NCI-H2196 treated with DMSO at 0.1 percent for 48 hours (cell line): ENCODE results near the gene DCTN2.
"Not testable (repeated sequence)": the region's sequence is repeated elsewhere in the genome, so short reads cannot be mapped to it uniquely, and the experiment has no call there.

Experiments used
- DNase-seq: peaks from one replicate; lab custom pipeline; 2025; ENCODE audit not compliant: unreplicated experiment; lab: John Stamatoyannopoulos, UW

Gene DCTN2

GRCh38 chr12:57577981-57578758 is 31.2 kb upstream of the DCTN2 start:
- no peak for DNase-seq

DNA sequence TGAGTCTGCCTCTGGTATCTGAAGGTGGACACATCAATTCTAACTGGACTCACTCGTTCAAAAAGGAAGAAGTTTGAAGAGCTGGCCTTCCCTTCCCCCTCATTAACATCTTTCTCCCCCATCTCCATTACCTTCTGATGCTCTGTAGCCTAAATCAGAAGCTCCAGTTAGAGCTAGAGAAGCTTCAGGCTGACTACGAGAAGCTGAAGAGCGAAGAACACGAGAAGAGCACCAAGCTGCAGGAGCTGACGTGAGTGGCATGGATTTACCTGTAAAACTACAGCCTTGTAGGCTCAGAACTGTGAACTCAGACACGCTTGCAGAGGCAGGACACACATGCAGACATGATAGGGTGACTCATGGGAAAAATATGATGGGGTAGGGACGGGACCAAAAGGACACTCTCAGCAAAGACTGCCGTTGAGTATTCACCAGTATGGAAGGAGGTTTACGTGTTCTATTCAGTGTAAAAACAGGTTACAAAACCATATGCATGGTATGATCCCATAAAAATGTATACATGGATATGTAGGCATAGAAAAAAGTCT is 29.7 kb upstream of the DCTN2 start:
- DNase-seq = no peak

DNA sequence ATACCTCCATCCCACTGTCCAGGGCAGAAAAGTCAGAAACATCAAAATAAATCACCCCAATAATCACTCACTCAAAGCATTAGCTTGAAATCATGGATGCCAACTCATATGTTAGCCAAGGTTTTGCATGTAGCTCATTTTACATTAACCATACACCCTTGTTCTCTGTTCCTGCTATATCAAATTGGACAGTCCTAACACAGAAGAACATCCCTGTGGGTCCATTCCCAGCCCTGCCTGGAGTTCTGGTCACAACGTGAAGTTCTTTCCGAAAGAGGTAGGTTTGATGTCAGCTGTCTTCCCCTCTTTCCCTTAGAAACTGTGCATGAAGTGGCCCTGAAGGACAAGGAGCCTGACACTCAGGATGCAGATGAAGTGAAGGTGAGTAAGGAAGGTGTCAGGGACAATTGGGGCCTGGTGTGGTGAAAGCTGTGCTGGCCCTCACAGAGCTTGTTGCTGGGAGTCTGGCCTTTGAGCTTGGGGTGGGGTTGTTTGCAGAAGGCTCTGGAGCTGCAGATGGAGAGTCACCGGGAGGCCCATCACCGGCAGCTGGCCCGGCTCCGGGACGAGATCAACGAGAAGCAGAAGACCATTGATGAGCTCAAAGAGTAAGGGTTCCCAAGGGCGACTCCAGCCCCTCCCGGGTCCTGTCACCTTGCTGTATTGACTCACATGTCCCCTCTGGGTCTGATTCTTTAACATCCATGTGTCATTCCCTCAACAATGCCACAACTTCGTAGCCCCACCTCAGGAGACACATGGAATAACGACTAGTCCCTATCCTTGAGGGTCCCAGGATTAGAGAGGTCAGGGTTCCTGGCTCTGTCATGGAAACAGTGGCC is 29.0 kb upstream of the DCTN2 start:
- DNase-seq = no peak

GRCh38 chr12:57574795-57575194 is 27.8 kb upstream of the DCTN2 start:
- DNase-seq = no peak

- DNase-seq = no peak
Observed at GRCh38 chr12:57571926-57572762, 25.2 kb upstream of the DCTN2 start.

DNA sequence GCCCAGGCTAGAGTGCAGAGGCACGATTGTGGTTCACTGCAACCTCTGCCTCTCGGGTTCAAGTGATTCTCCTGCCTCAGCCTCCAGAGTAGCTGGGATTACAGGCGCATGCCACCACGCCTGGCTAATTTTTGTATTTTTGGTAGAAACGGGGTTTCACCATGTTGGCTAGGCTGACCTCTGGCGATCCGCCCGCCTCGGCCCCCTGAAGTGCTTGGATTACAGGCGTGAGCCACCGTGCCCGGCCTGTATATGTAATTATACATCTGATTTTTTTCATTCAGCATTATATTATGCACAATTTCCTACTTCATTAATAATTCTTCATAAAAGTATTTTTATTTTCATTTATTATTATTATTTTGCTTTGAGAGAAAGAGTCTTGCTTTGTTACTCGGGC is 23.4 kb upstream of the DCTN2 start:
- DNase-seq = not testable (repeated sequence)

- no peak for DNase-seq
Observed at GRCh38 chr12:57569858-57570257, 22.9 kb upstream of the DCTN2 start.

- no peak for DNase-seq
Observed at GRCh38 chr12:57568838-57569237, 21.8 kb upstream of the DCTN2 start.

DNA sequence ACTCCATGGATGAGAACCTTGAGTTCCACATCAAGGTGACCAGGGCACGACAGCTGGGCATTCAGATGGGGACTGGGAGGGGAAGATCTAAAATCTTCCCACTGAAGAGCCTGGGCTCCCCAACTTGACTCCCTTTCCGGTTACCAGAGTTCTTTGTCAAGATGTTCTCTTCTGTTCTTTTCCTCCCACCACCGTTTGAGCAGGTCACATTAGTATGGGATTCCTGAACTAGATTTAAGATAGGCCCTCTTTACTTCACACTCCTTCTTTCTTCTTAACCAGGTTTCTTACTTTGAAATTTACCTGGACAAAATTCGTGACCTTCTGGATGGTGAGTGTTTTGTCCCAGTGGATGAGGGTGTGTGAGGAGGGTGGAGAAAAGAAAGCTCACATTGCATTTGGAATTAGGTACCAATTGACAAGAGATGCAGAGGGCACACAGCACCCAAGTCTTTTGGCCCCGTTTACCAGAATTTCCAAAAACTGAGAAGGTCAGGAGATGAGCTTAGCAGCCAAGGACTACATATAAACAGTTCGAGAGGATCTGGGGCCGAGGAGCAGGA is 17.3 kb upstream of the DCTN2 start:
- no peak for DNase-seq

DNA sequence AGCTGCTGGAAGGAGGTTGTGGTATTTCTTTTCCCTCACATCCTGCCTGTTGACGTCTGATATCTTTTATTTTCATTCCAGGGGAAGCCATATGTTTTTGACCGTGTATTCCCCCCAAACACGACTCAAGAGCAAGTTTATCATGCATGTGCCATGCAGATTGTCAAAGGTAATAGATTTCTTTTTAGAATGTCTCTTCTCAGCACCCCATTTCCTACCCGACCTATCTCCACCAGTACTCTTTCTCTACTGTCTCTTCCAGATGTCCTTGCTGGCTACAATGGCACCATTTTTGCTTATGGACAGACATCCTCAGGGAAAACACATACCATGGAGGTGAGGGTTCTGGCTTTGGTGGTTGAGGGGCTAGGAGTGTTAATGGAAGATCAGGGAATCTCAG is 16.4 kb upstream of the DCTN2 start:
- DNase-seq = no peak

- DNase-seq = not testable (repeated sequence)
Observed at GRCh38 chr12:57561117-57561516, 14.1 kb upstream of the DCTN2 start.

- DNase-seq = no peak
Observed at GRCh38 chr12:57560516-57560915, 13.5 kb upstream of the DCTN2 start.

GRCh38 chr12:57558864-57559263 is 11.9 kb upstream of the DCTN2 start:
- no peak for DNase-seq

DNA sequence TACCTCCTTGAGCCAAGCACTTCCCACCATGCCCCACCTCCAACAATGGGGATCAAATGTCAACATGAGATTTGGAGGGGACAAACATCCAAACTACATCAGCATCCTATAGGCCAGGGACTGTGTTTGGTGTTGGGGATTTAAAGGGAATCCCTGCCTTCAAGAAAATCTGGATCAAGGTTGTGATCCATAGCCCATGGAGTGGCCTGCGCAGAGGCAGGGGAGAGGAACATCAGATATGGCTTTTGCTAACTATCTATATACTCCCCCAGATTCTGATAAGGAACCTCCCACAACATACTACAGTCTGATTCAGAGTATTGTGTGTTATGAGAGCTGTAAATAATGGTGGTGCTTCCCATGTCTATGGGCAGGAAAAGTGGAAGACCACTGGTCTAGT is 7.9 kb upstream of the DCTN2 start:
- DNase-seq = no peak

GRCh38 chr12:57554453-57554852 is 7.5 kb upstream of the DCTN2 start:
- no peak for DNase-seq

DNA sequence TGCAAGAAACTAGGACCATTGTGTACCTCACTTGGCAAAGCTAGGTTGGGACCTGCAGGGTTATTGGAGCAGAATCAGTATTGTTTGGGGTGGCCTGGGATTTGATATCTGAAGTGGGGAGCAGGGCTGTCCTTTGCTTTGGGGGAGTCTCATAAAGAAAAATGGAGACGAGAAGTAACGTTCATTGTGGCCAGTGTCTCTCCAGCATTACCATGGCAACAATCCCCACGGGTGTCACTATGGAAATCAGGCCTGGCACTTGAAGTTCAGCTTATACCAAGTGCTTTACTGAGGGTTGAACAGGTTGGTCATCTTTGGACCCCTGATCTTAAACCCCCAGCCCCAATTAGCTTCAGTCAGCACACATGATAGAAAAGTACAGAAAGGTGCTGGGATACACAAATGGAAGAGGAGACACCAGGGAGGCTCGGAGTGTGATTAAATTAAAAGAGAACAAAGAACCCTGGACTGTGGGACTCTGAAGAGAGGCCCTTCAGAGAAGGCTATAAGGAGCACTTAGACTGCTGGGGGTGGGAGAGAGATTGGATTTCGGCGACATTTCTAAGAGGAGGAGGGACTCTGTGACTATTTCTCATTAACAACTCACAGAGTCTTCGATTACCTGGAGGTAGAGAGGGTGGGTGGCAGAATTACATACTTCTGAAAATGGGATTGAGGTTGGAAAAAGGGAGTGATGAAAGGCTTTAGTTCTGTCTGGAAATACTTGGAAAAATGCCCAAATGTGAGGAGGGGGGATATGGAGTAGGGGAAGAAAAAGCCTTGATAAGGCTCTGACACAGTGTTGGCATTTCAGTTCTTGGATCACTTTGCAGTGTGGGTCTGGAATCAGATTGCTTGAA is 6.6 kb upstream of the DCTN2 start:
- DNase-seq = no peak

- no peak for DNase-seq
Observed at GRCh38 chr12:57552835-57553313, 5.9 kb upstream of the DCTN2 start.

- no peak for DNase-seq
Observed at GRCh38 chr12:57552306-57552651, 5.3 kb upstream of the DCTN2 start.

- DNase-seq = no peak
Observed at GRCh38 chr12:57551637-57552305, 4.8 kb upstream of the DCTN2 start.
